Measurements from ENCODE around the gene PSMC2.

The PSMC2 gene

GRCh38 chr7:103373866-103374643, 26.6 kb downstream of the PSMC2 start:
- H3K9ac ChIP-seq (ENCODE audit: low read length in 5 of 5) = no peak overlapping the region
- no peaks in the 10 kb centered on the region for H3K4me1 ChIP-seq (ENCODE audit: control insufficient read depth in 5 of 5, insufficient read depth in 5 of 5, low read length in 5 of 5)

GRCh38 chr7:103379270-103379975, 32.0 kb downstream of the PSMC2 start:
- no peak overlapping the region for H3K4me3 ChIP-seq (ENCODE audit: low read depth in 1 of 5, low read length in 5 of 5)

More at GRCh38 chr7:103373866-103374643, 26.6 kb downstream of the PSMC2 start:
- Histone ChIP-seq H3K27me3 (ENCODE audit: control insufficient read depth in 5 of 5, insufficient read depth in 4 of 5, low read length in 5 of 5) (peaks cover 0 to 4% (median 0%) of the 10 kb centered on the region in 5 donors), H3K36me3 (ENCODE audit: control insufficient read depth in 5 of 5, insufficient read depth in 5 of 5, low read length in 5 of 5) (peaks cover 5 to 15% (median 14%) of the 10 kb centered on the region in 5 donors), H3K27ac (ENCODE audit: low read depth, low read length) (no peak overlapping the region), H3K9me3 (ENCODE audit: control insufficient read depth in 5 of 5, low read length in 5 of 5) (no peaks in the 10 kb centered on the region), H3K4me3 (ENCODE audit: low read depth in 1 of 5, low read length in 5 of 5) (no peak overlapping the region)

GRCh38 chr7:103380395-103381191, 33.1 kb downstream of the PSMC2 start:
- no peaks in the 10 kb centered on the region for H3K9me3 ChIP-seq (ENCODE audit: control insufficient read depth in 5 of 5, low read length in 5 of 5)
- no peaks in the 10 kb centered on the region for H3K36me3 ChIP-seq (ENCODE audit: control insufficient read depth in 5 of 5, insufficient read depth in 5 of 5, low read length in 5 of 5)
- no peak overlapping the region for H3K9ac ChIP-seq (ENCODE audit: low read length in 5 of 5)
- H3K27ac ChIP-seq (ENCODE audit: low read depth, low read length) = no peak overlapping the region
- no peaks in the 10 kb centered on the region for H3K4me1 ChIP-seq (ENCODE audit: control insufficient read depth in 5 of 5, insufficient read depth in 5 of 5, low read length in 5 of 5)
- no peak overlapping the region for H3K4me3 ChIP-seq (ENCODE audit: low read depth in 1 of 5, low read length in 5 of 5)
- peaks cover 0 to 6% (median 0%) of the 10 kb centered on the region in 5 donors for H3K27me3 ChIP-seq (ENCODE audit: control insufficient read depth in 5 of 5, insufficient read depth in 4 of 5, low read length in 5 of 5)

More at GRCh38 chr7:103379270-103379975, 32.0 kb downstream of the PSMC2 start:
- Histone ChIP-seq H3K9ac (ENCODE audit: low read length in 5 of 5) (no peak overlapping the region), H3K27ac (ENCODE audit: low read depth, low read length) (no peak overlapping the region), H3K36me3 (ENCODE audit: control insufficient read depth in 5 of 5, insufficient read depth in 5 of 5, low read length in 5 of 5) (no peaks in the 10 kb centered on the region), H3K4me1 (ENCODE audit: control insufficient read depth in 5 of 5, insufficient read depth in 5 of 5, low read length in 5 of 5) (no peaks in the 10 kb centered on the region), H3K9me3 (ENCODE audit: control insufficient read depth in 5 of 5, low read length in 5 of 5) (no peaks in the 10 kb centered on the region), H3K27me3 (ENCODE audit: control insufficient read depth in 5 of 5, insufficient read depth in 4 of 5, low read length in 5 of 5) (peaks cover 0 to 6% (median 0%) of the 10 kb centered on the region in 5 donors)

GRCh38 chr7:103381280-103382031, 34.0 kb downstream of the PSMC2 start:
- no peaks in the 10 kb centered on the region for H3K4me1 ChIP-seq (ENCODE audit: control insufficient read depth in 5 of 5, insufficient read depth in 5 of 5, low read length in 5 of 5)
- H3K27ac ChIP-seq (ENCODE audit: low read depth, low read length) = no peak overlapping the region
- no peak overlapping the region for H3K4me3 ChIP-seq (ENCODE audit: low read depth in 1 of 5, low read length in 5 of 5)
- no peaks in the 10 kb centered on the region for H3K36me3 ChIP-seq (ENCODE audit: control insufficient read depth in 5 of 5, insufficient read depth in 5 of 5, low read length in 5 of 5)
- H3K9me3 ChIP-seq (ENCODE audit: control insufficient read depth in 5 of 5, low read length in 5 of 5) = no peaks in the 10 kb centered on the region
- H3K27me3 ChIP-seq (ENCODE audit: control insufficient read depth in 5 of 5, insufficient read depth in 4 of 5, low read length in 5 of 5) = peaks cover 0 to 6% (median 0%) of the 10 kb centered on the region in 5 donors
- H3K9ac ChIP-seq (ENCODE audit: low read length in 5 of 5) = no peak overlapping the region

GRCh38 chr7:103382032-103382402, 34.6 kb downstream of the PSMC2 start:
- H3K9me3 ChIP-seq (ENCODE audit: control insufficient read depth in 5 of 5, low read length in 5 of 5) = no peaks in the 10 kb centered on the region
- no peaks in the 10 kb centered on the region for H3K36me3 ChIP-seq (ENCODE audit: control insufficient read depth in 5 of 5, insufficient read depth in 5 of 5, low read length in 5 of 5)
- peaks cover 0 to 6% (median 0%) of the 10 kb centered on the region in 5 donors for H3K27me3 ChIP-seq (ENCODE audit: control insufficient read depth in 5 of 5, insufficient read depth in 4 of 5, low read length in 5 of 5)
- H3K27ac ChIP-seq (ENCODE audit: low read depth, low read length) = no peak overlapping the region
- no peak overlapping the region for H3K9ac ChIP-seq (ENCODE audit: low read length in 5 of 5)
- no peak overlapping the region for H3K4me3 ChIP-seq (ENCODE audit: low read depth in 1 of 5, low read length in 5 of 5)
- H3K4me1 ChIP-seq (ENCODE audit: control insufficient read depth in 5 of 5, insufficient read depth in 5 of 5, low read length in 5 of 5) = no peaks in the 10 kb centered on the region

- no peaks in the 10 kb centered on the region for H3K36me3 ChIP-seq (ENCODE audit: control insufficient read depth in 5 of 5, insufficient read depth in 5 of 5, low read length in 5 of 5)
- no peaks in the 10 kb centered on the region for H3K9me3 ChIP-seq (ENCODE audit: control insufficient read depth in 5 of 5, low read length in 5 of 5)
- no peaks in the 10 kb centered on the region for H3K4me1 ChIP-seq (ENCODE audit: control insufficient read depth in 5 of 5, insufficient read depth in 5 of 5, low read length in 5 of 5)
- H3K27me3 ChIP-seq (ENCODE audit: control insufficient read depth in 5 of 5, insufficient read depth in 4 of 5, low read length in 5 of 5) = no peaks in the 10 kb centered on the region
- no peak overlapping the region for H3K9ac ChIP-seq (ENCODE audit: low read length in 5 of 5)
- no peak overlapping the region for H3K27ac ChIP-seq (ENCODE audit: low read depth, low read length)
- no peak overlapping the region for H3K4me3 ChIP-seq (ENCODE audit: low read depth in 1 of 5, low read length in 5 of 5)
Observed at GRCh38 chr7:103387242-103387641, 39.8 kb downstream of the PSMC2 start.

GRCh38 chr7:103388469-103389140, 41.2 kb downstream of the PSMC2 start:
- Histone ChIP-seq H3K4me3 (ENCODE audit: low read depth in 1 of 5, low read length in 5 of 5) (no peak overlapping the region), H3K4me1 (ENCODE audit: control insufficient read depth in 5 of 5, insufficient read depth in 5 of 5, low read length in 5 of 5) (no peaks in the 10 kb centered on the region), H3K27ac (ENCODE audit: low read depth, low read length) (no peak overlapping the region), H3K9me3 (ENCODE audit: control insufficient read depth in 5 of 5, low read length in 5 of 5) (no peaks in the 10 kb centered on the region), H3K36me3 (ENCODE audit: control insufficient read depth in 5 of 5, insufficient read depth in 5 of 5, low read length in 5 of 5) (no peaks in the 10 kb centered on the region), H3K27me3 (ENCODE audit: control insufficient read depth in 5 of 5, insufficient read depth in 4 of 5, low read length in 5 of 5) (no peaks in the 10 kb centered on the region), H3K9ac (ENCODE audit: low read length in 5 of 5) (no peak overlapping the region)

GRCh38 chr7:103389263-103389662, 41.8 kb downstream of the PSMC2 start:
- Histone ChIP-seq H3K27me3 (ENCODE audit: control insufficient read depth in 5 of 5, insufficient read depth in 4 of 5, low read length in 5 of 5) (no peaks in the 10 kb centered on the region), H3K36me3 (ENCODE audit: control insufficient read depth in 5 of 5, insufficient read depth in 5 of 5, low read length in 5 of 5) (no peaks in the 10 kb centered on the region), H3K4me1 (ENCODE audit: control insufficient read depth in 5 of 5, insufficient read depth in 5 of 5, low read length in 5 of 5) (no peaks in the 10 kb centered on the region), H3K9me3 (ENCODE audit: control insufficient read depth in 5 of 5, low read length in 5 of 5) (no peaks in the 10 kb centered on the region), H3K9ac (ENCODE audit: low read length in 5 of 5) (no peak overlapping the region), H3K27ac (ENCODE audit: low read depth, low read length) (no peak overlapping the region), H3K4me3 (ENCODE audit: low read depth in 1 of 5, low read length in 5 of 5) (no peak overlapping the region)

- no peak overlapping the region for H3K27ac ChIP-seq (ENCODE audit: low read depth, low read length)
- no peaks in the 10 kb centered on the region for H3K9me3 ChIP-seq (ENCODE audit: control insufficient read depth in 5 of 5, low read length in 5 of 5)
- H3K27me3 ChIP-seq (ENCODE audit: control insufficient read depth in 5 of 5, insufficient read depth in 4 of 5, low read length in 5 of 5) = no peaks in the 10 kb centered on the region
- H3K9ac ChIP-seq (ENCODE audit: low read length in 5 of 5) = no peak overlapping the region
- no peaks in the 10 kb centered on the region for H3K4me1 ChIP-seq (ENCODE audit: control insufficient read depth in 5 of 5, insufficient read depth in 5 of 5, low read length in 5 of 5)
- H3K36me3 ChIP-seq (ENCODE audit: control insufficient read depth in 5 of 5, insufficient read depth in 5 of 5, low read length in 5 of 5) = no peaks in the 10 kb centered on the region
- no peak overlapping the region for H3K4me3 ChIP-seq (ENCODE audit: low read depth in 1 of 5, low read length in 5 of 5)
Observed at GRCh38 chr7:103391150-103391549, 43.7 kb downstream of the PSMC2 start.
